ENCODE data around the gene STX8.

DNA sequence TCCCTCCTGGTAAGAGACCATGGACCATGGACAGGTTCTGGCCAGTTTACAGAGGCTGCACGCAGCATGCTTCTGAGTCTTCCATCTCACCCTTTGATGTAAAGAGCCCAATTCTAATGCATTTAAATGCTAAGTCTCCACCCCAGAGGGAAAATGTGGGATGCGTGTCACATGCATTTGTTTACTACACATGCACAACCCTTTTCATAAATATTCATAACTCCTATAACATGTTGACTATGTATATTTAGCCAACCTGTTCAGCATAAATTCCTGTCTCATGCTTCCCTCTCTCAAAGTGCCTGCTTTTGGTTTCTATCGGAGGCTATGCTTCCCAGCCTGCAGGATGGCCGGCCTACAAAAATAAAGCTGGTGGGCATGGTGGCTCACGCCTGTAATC, 260.3 kb downstream of the STX8 start:
- TF ChIP-seq, protein P1, sequence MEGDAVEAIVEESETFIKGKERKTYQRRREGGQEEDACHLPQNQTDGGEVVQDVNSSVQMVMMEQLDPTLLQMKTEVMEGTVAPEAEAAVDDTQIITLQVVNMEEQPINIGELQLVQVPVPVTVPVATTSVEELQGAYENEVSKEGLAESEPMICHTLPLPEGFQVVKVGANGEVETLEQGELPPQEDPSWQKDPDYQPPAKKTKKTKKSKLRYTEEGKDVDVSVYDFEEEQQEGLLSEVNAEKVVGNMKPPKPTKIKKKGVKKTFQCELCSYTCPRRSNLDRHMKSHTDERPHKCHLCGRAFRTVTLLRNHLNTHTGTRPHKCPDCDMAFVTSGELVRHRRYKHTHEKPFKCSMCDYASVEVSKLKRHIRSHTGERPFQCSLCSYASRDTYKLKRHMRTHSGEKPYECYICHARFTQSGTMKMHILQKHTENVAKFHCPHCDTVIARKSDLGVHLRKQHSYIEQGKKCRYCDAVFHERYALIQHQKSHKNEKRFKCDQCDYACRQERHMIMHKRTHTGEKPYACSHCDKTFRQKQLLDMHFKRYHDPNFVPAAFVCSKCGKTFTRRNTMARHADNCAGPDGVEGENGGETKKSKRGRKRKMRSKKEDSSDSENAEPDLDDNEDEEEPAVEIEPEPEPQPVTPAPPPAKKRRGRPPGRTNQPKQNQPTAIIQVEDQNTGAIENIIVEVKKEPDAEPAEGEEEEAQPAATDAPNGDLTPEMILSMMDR (IDR thresholded peaks at IDR 0.05): no peak
- TF ChIP-seq ZFX (IDR thresholded peaks at IDR 0.05; ENCODE audit: borderline replicate concordance): no peak

All from 22Rv1 (cell line).